Psoas muscle (tissue), 8 donors: ENCODE data around the gene EML4. TPM values are rescaled to one million over a fixed set of nuclear protein-coding genes. Genes with fewer than 3 reads are reported as not detected.

Source experiments
- ATAC-seq, 4 donors: fragments of 200-7000 bp; cut with Tn5 transposase; one replicate each; pipeline ENCODE4 v1.9.1; 2020; ENCODE audit warnings: moderate library complexity in 3 of 4, mild to moderate bottlenecking in 2 of 4
- DNase-seq, 2 donors: peaks; one replicate each; pipeline ENCODE4 v3.0.0-alpha.2; 2020
- H3K27ac ChIP-seq: fragments of 200-600 bp; one replicate; pipeline ENCODE4 v1.8.0; 2022
- H3K27me3 ChIP-seq, 3 donors: fragments of 200-600 bp in 1 of 3; one replicate each; pipeline versions ENCODE4 v1.6.1 to v1.8.0; 2013 to 2022; ENCODE audit warnings: low read length in 2 of 3, mild to moderate bottlenecking in 2 of 3, moderate library complexity in 1 of 3; ENCODE audit not compliant: insufficient read depth in 3 of 3
- H3K36me3 ChIP-seq, 2 donors: fragments of 200-600 bp in 1 of 2; one replicate each; pipeline versions ENCODE4 v1.6.1 to v1.8.0; 2013 to 2022; ENCODE audit warnings: low read depth in 1 of 2, mild to moderate bottlenecking in 1 of 2, moderate library complexity in 1 of 2; ENCODE audit not compliant: insufficient read depth in 1 of 2
- H3K4me1 ChIP-seq: fragments of 200-600 bp; one replicate; pipeline ENCODE4 v1.8.0; 2022
- H3K4me3 ChIP-seq: fragments of 200-600 bp; one replicate; pipeline ENCODE4 v1.8.0; 2022; ENCODE audit warnings: mild to moderate bottlenecking
- H3K9me3 ChIP-seq: fragments of 200-600 bp; one replicate; pipeline ENCODE4 v1.8.0; 2022
- CTCF ChIP-seq: fragments of 200-600 bp; IDR thresholded peaks from one replicate; pipeline ENCODE4 v1.8.0; 2022; ENCODE audit warnings: antibody characterized with exemption
- WGBS, 3 donors: extraction: QIAGEN DNeasy Blood & Tissue Kit; methylation state at CpG; one replicate each; pipeline versions ENCODE4 v1.1.6 to v1.1.7; 2013; 5-methylcytosine and 5-hydroxymethylcytosine counted together
- intact Hi-C, 2 donors: fragments of 100-400 bp; cut with DNase I; formaldehyde crosslinking; loops; one replicate each; pipeline versions ENCODE4 v1.11.0 to v1.14.2; 2022
- polyA plus RNA-seq, 3 donors: library from polyadenylated mRNA; stranded (reverse); fragments of 200-250 nt; gene quantifications; one replicate each; pipeline ENCODE4 v1.2.3, GENCODE V29; 2013
- total RNA-seq, 4 donors: library from RNA; stranded (reverse); fragmentation: NEBNext Ultra II Directional in 2 of 4; extraction: Animal tissue kit (Norgen Biotek cat#: 25700) in 2 of 4; gene quantifications; one replicate each; pipeline versions ENCODE4 v1.2.1 to v1.2.4, GENCODE V29; 2021 to 2023
- donor health status: healthy with polysubstance abuse.
- donor health status: DM: no; HTN: no; CAD: no; lungs with moderate emphysema.
- donor health status: Bipolar disorder and iron deficiency.
- donor health status: healthy.
- donor health status: DM: yes; HTN: yes; CAD: no.
- donor health status: DM: no; HTN: no; CAD: no.
- donor health status: DM: no; HTN: no; CAD: no.
- donor health status: DM: yes; HTN: yes; CAD: no.

The EML4 gene
- total and polyA plus RNA-seq, 7 donors: 2.7 to 8.9 (median 5.0) TPM

DNA sequence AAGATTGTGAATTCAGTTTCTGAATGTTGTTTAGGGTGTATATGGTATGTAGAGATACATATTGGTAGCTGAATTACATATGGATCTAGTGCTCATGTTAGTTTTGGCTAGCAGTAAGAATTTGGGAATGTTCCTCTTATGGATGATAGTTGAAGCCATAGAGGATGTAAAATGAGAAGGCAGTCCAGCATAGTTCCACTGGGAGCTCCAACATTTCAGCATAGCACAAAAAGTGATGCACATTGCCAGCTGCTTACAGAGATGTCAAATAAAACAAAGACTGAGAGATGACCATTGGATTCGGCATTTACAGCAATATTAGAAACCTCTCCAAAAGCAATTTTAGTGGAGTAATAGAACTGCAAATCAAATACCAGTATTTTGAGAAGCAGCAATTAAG, 77.4 kb downstream of the EML4 start:
- H3K9me3 ChIP-seq: no peaks in the 10 kb centered on the region
- H3K4me1 ChIP-seq: peaks cover 13% of the 10 kb centered on the region
- ATAC-seq: no peak
- DNase-seq: no peak
- no peak overlapping the region for H3K4me3 ChIP-seq
- H3K27ac ChIP-seq: no peak overlapping the region
- no peaks in the 10 kb centered on the region for H3K36me3 ChIP-seq
- intact Hi-C loops: no loop called here
- 42 to 53% (median 47%) methylated on average over 1 of the region's 1 CpG for WGBS, 3 donors
- TF ChIP-seq CTCF: no peak
- no peaks in the 10 kb centered on the region for H3K27me3 ChIP-seq

GRCh38 chr2:42248846-42249245, 79.7 kb downstream of the EML4 start:
- H3K4me3 ChIP-seq: no peak overlapping the region
- TF ChIP-seq CTCF: no peak
- no peaks in the 10 kb centered on the region for H3K9me3 ChIP-seq
- 40 to 48% (median 44%) methylated on average over 1 of the region's 1 CpG for WGBS, 3 donors
- peaks cover 13% of the 10 kb centered on the region for H3K4me1 ChIP-seq
- H3K27me3 ChIP-seq: no peaks in the 10 kb centered on the region
- ATAC-seq (peak in 1 of 4 donors; percentile 65), DNase-seq (no peak)
- no peak overlapping the region for H3K27ac ChIP-seq
- intact Hi-C loops: no loop called here
- H3K36me3 ChIP-seq: no peaks in the 10 kb centered on the region

- peaks cover 13% of the 10 kb centered on the region for H3K4me1 ChIP-seq
- no peaks in the 10 kb centered on the region for H3K27me3 ChIP-seq
- H3K36me3 ChIP-seq: no peaks in the 10 kb centered on the region
- no peak for TF ChIP-seq CTCF
- H3K4me3 ChIP-seq: no peak overlapping the region
- WGBS, 3 donors: 47 to 56% (median 49%) methylated on average over 2 of the region's 2 CpGs
- ATAC-seq (no peak), DNase-seq (no peak)
- no peaks in the 10 kb centered on the region for H3K9me3 ChIP-seq
- intact Hi-C loops: no loop called here
- H3K27ac ChIP-seq: no peak overlapping the region
Measured at GRCh38 chr2:42249284-42249683, 80.1 kb downstream of the EML4 start.

DNA sequence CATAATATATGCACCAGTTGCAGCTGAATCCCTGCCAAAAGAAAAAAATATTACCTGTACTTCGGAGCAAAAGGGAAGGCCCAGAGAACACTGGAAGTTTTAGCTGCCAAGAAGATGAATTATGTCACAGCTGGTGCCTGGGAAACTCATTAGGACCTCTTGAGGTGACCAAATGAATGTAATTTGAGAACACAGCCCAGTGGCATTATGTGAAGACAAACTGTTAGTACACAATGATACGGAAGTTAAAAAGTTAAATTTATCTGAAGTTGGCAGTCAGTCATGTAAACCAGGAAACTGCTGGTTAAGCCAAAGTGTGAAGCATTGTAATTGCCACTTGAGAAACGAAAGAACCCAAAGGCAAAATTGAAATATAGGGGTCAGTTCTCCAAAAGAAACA, 80.7 kb downstream of the EML4 start:
- intact Hi-C loops: no loop called here
- DNase-seq: no peak
- 5 to 14% (median 9%) methylated on average over 3 of the region's 3 CpGs for WGBS, 3 donors
- no peak overlapping the region for H3K4me3 ChIP-seq
- H3K36me3 ChIP-seq: no peaks in the 10 kb centered on the region
- no peaks in the 10 kb centered on the region for H3K9me3 ChIP-seq
- TF ChIP-seq CTCF: no peak
- H3K27ac ChIP-seq: no peak overlapping the region
- no peaks in the 10 kb centered on the region for H3K27me3 ChIP-seq
- H3K4me1 ChIP-seq: peaks cover 13% of the 10 kb centered on the region
- ATAC-seq: peak in 3 of 4 donors; percentile 48 to 64 (median 49)

DNA sequence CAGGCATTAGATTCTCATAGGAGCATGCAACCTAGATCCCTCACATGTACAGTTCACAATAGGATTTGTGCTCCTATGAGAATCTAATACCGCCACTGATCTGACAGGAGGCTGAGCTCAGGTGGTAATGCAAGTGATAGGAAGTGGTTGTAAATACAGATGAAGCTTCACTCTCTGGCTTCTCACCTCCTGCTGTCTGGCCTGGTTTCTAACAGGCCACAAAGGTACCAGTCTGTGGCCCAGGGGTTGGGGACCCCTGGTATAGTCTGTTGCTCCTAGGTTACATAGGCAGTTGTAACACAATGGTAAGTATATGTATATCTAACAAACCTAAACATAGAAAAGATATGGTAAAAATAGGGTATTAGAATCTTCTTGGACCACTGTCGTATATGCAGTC, 81.8 kb downstream of the EML4 start:
- DNase-seq: no peak
- no peak for ATAC-seq
- TF ChIP-seq CTCF: no peak
- 98% methylated on average over 2 of the region's 2 CpGs for WGBS, 3 donors
- intact Hi-C loops: no loop called here
- no peaks in the 10 kb centered on the region for H3K9me3 ChIP-seq
- H3K27me3 ChIP-seq: no peaks in the 10 kb centered on the region
- H3K4me3 ChIP-seq: no peak overlapping the region
- H3K4me1 ChIP-seq: peaks cover 13% of the 10 kb centered on the region
- H3K27ac ChIP-seq: no peak overlapping the region
- no peaks in the 10 kb centered on the region for H3K36me3 ChIP-seq
